ENCODE data around the gene ESYT2. TPM values are rescaled to one million over a fixed set of nuclear protein-coding genes. Genes with fewer than 3 reads are reported as not detected.

Gene ESYT2
- 66.0 and 70.0 TPM in 2 replicates for total RNA-seq

GRCh38 chr7:158829342-158830210 lies at the start of gene ESYT2:
Gene ESYT2 (minus strand): TSS chr7:158829509. CDS start chr7:158829418, 91 bp downstream.

DNA sequence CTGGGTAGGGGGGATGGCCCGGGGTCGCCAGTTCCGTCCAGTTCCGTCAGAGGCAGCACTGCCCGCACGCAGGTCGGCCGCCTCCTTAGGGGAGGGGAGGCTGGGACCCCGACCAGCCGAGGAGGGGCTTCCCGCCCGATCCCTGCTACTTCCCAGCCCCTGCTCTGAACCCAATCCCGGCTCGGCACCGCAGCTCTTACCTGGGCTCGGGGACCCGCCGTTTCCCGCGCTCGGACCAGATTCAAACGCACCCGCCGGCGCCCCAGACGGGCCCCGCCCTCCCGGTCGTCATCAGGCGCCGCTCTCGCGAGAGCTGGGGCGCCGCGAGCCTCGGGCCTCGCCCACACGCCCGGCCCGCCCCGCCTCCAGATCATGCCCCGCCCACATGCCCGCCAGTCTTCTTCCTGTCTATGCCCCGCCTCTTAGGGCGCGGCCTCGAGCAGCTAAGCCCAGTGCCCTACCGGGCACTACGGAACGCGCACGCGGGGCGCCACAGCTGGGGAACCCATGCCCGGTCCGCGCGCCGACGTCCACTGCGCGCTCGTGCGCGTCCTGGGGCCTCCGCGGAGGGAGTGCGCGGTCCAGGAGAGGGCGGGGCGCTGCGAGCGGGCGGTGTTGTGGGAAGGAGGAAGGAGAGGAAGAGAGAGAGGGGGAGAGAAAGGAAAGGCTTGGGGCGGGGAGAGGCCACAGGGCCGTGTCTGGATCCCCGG lies 124.6 kb downstream of the ESYT2 start, which contains the start of gene NCAPG2:
Gene NCAPG2 (minus strand): TSS at position 281 of the 710 bp plus-strand sequence. CDS start 2,905 bp downstream, outside the sequence.

Other genes with a start within 250 kb of the ESYT2 start
- gene PTPRN2, start 241.7 kb downstream of the ESYT2 start, total RNA-seq: 0.65 and 1.4 TPM in 2 replicates
- 14.0 and 25.2 TPM in 2 replicates for gene NCAPG2, start 124.7 kb downstream of the ESYT2 start, total RNA-seq
- gene DYNC2I1, start 27.0 kb upstream of the ESYT2 start, total RNA-seq: 3.9 and 4.6 TPM in 2 replicates